MCF 10A (cell line): ENCODE results near the gene EFCC1. TPM values are rescaled to one million over a fixed set of nuclear protein-coding genes. Genes with fewer than 3 reads are reported as not detected.

ENCODE experiments used
- BruUV-seq: library from RNA; stranded (reverse); fragments of 400-500 nt; replicated peaks from 2 replicates; lab custom pipeline; 2021; lab: Mats Ljungman, UMichigan
- CTCF ChIA-PET: fragments of 300-600 bp; sonication (Branson Sonifier 250); formaldehyde crosslinking; extraction: SDS; loops from one replicate; lab custom pipeline; 2021; ENCODE audit warnings: antibody characterized with exemption, inconsistent platforms; lab: Yijun Ruan, JAX
- POLR2A ChIA-PET: fragments of 300-600, 350-650 bp; sonication (Branson Sonifier 250); formaldehyde crosslinking; extraction: SDS; loops from one replicate; lab custom pipeline; 2020; ENCODE audit warnings: antibody characterized with exemption, inconsistent platforms; lab: Yijun Ruan, JAX
- DNase-seq: peaks from one replicate; pipeline ENCODE4 v3.0.0-alpha.2; 2018; ENCODE audit not compliant: unreplicated experiment
- H3K27ac Mint-ChIP-seq: one replicate; pipeline ENCODE4 v1.8.0; 2022; ENCODE audit warnings: mild to moderate bottlenecking, low read depth, mixed read lengths; ENCODE audit not compliant: unreplicated experiment
- H3K27me3 Mint-ChIP-seq: one replicate; pipeline ENCODE4 v1.8.0; 2022; ENCODE audit warnings: mixed read lengths; ENCODE audit not compliant: insufficient read depth, unreplicated experiment
- H3K36me3 Mint-ChIP-seq: one replicate; pipeline ENCODE4 v1.8.0; 2022; ENCODE audit warnings: mild to moderate bottlenecking, moderate library complexity, mixed read lengths; ENCODE audit not compliant: insufficient read depth, unreplicated experiment
- H3K4me1 Mint-ChIP-seq: one replicate; pipeline ENCODE4 v1.8.0; 2022; ENCODE audit warnings: mixed read lengths; ENCODE audit not compliant: insufficient read depth, unreplicated experiment
- H3K4me3 Mint-ChIP-seq: one replicate; pipeline ENCODE4 v1.8.0; 2022; ENCODE audit warnings: mild to moderate bottlenecking, moderate library complexity, mixed read lengths; ENCODE audit not compliant: unreplicated experiment
- H3K9me3 Mint-ChIP-seq: one replicate; pipeline ENCODE4 v1.8.0; 2022; ENCODE audit warnings: mixed read lengths; ENCODE audit not compliant: unreplicated experiment
- intact Hi-C: fragments of 100-400 bp; cut with micrococcal nuclease; formaldehyde crosslinking; loops from 2 replicates; pipeline ENCODE4 v1.14.1; 2022
- total RNA-seq: library from RNA; stranded (reverse); gene quantifications from 2 replicates; pipeline ENCODE4 v1.2.3, GENCODE V29; 2022
- TF ChIP-seq, protein P1 (sequence below): fragments of 200-600 bp; IDR thresholded peaks from one replicate; pipeline ENCODE4 v1.8.0; 2022; ENCODE audit warnings: antibody characterized with exemption, mild to moderate bottlenecking; ENCODE audit not compliant: unreplicated experiment

Gene EFCC1
- total RNA-seq, 1 experiment from 2014 or later: not detected

DNA sequence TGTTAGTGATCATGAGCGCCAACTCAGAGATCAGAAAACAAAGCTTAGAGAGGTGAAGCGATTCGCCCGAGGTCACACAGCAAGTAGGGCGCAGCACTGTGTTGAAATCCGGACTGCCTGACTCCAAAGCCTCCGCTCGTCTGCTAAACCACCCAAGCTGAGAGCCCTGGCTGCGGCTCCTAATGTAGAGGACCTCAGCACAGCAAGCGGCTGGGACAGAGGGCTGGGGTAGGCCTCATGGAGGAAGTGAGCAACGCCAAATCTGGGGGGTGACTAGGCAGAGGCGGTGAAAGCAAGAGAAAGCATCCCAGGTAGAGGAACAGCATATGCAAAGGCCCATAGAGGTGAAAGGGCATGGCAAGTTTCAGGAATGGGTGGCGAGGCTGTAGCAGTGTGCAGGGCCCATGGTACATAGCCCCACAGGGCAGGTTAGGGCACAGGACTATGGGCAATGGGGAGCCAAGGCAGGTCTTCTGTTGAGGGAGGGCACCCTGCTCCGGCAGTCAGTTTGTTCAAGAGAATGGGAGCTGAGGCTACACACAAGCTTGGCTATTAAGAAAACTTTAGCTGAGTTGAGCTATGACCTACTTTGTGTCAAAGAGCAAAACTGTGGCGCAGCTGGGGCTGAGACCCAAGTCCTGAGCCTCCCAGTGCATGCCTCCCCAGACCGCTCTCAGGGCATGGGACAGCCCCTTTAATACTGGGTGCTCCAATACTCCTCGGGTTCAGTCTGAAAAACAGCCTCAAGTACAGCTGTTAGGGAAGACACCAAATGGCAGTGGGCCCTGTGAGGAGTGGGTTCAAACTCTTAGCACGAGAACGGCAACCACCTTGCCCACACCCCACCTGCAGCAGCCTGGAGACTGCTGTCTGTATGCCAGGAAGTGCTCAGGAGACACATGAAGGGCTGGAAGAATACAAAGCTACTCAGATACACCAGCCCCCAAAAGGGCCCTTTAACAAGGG is 6.2 kb upstream of the EFCC1 start:
- CTCF ChIA-PET: interaction anchor here (0.6 to 3.8 kb wide), 8 partner anchors 9 to 554 kb away, joined by 3 to 26 read pairs (median 3); no protein-coding TSS in a partner anchor

DNA sequence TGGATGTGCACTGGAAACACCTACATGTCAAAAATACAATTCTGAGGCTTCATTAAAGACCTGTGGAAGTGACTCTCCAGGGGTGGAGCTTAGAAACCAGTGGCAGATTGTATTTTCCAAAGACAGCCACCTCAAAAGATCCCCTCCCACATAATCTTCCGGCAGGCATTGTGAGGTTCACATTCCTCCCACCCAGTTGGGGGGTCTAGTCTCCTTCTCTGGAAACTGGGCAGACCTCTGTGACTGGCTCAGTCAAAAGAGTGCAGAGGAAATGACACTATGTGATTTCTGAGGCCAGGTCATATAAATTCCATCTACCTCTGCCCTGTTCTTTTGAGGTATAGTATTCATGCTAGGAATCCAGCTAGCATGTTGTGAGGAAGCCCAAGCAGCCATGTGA is 5.4 kb upstream of the EFCC1 start:
- Mint-ChIP-seq H3K4me1 (no peaks in the 10 kb centered on the region), H3K27ac (no peak overlapping the region), H3K36me3 (no peaks in the 10 kb centered on the region), H3K27me3 (peaks cover 14% of the 10 kb centered on the region), H3K4me3 (no peak overlapping the region), H3K9me3 (no peaks in the 10 kb centered on the region)
- intact Hi-C loops: no loop called here
- TF ChIP-seq, protein P1, sequence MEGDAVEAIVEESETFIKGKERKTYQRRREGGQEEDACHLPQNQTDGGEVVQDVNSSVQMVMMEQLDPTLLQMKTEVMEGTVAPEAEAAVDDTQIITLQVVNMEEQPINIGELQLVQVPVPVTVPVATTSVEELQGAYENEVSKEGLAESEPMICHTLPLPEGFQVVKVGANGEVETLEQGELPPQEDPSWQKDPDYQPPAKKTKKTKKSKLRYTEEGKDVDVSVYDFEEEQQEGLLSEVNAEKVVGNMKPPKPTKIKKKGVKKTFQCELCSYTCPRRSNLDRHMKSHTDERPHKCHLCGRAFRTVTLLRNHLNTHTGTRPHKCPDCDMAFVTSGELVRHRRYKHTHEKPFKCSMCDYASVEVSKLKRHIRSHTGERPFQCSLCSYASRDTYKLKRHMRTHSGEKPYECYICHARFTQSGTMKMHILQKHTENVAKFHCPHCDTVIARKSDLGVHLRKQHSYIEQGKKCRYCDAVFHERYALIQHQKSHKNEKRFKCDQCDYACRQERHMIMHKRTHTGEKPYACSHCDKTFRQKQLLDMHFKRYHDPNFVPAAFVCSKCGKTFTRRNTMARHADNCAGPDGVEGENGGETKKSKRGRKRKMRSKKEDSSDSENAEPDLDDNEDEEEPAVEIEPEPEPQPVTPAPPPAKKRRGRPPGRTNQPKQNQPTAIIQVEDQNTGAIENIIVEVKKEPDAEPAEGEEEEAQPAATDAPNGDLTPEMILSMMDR: no peak
- no TSS peak for BruUV-seq
- DNase-seq: no peak
- ChIA-PET POLR2A (no interaction called here), CTCF (interaction anchor here (0.9 to 3.8 kb wide), 2 partner anchors 19 to 26 kb away, joined by 3 to 26 read pairs; no protein-coding TSS in a partner anchor)

More for the DNA sequence above, 6.2 kb upstream of the EFCC1 start:
- no peaks in the 10 kb centered on the region for H3K4me1 Mint-ChIP-seq
- intact Hi-C loops: no loop called here
- no peaks in the 10 kb centered on the region for H3K9me3 Mint-ChIP-seq
- POLR2A ChIA-PET: interaction anchor here (1.0 kb wide), 1 partner anchor 10 kb away, joined by 3 read pairs; no protein-coding TSS in a partner anchor
- TF ChIP-seq, protein P1: no peak
- no peak for DNase-seq
- no peaks in the 10 kb centered on the region for H3K36me3 Mint-ChIP-seq
- peak overlapping the region; percentile 13 for H3K27ac Mint-ChIP-seq
- no TSS peak for BruUV-seq
- H3K4me3 Mint-ChIP-seq: peak overlapping the region; percentile 67
- H3K27me3 Mint-ChIP-seq: peaks cover 6% of the 10 kb centered on the region

DNA sequence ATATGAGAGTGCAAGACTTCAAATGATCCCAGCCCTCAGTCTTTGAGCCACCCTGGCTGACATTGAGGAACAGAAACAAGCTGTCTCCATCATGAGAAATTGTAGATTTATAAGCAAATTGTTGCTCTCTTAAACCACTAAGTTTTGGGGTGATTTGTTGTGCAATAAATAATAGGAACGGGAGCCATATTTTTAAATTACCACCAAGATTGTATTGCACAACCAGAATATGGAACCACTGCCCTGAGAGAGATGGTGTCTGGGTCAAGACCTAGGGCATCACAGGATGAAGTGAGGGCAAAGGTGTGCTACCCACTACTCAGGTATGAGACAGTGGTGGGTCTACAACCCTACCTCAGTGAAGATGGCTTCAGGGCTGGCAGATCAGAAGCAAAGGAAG is 4.9 kb upstream of the EFCC1 start:
- ChIA-PET POLR2A (no interaction called here), CTCF (interaction anchor here (1.4 to 3.8 kb wide), 2 partner anchors 9 to 26 kb away, joined by 3 to 26 read pairs; no protein-coding TSS in a partner anchor)
- Mint-ChIP-seq H3K9me3 (no peaks in the 10 kb centered on the region), H3K4me1 (no peaks in the 10 kb centered on the region), H3K36me3 (no peaks in the 10 kb centered on the region), H3K27me3 (peaks cover 19% of the 10 kb centered on the region), H3K4me3 (no peak overlapping the region), H3K27ac (no peak overlapping the region)
- intact Hi-C loops: no loop called here
- TF ChIP-seq, protein P1: no peak
- DNase-seq: no peak
- BruUV-seq: no TSS peak

DNA sequence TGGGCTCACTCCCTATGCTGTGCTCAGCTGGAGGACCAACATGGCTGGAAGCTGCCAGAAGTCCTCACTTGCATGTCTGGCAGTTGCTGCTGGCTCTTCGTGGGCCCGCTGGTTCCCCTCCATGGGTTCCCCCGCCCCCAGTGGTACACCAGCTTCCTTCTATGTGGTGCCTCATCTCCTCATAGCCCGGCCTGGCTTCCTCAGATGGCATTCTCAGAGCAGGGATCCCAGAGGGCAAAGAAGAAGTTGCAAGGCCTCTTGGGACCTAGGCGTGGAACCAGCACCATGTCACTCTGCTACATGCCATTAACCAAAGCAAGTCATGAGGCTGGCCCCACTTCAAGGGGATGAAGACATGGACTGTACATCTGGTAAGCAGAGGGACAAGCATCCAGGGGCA is 4.4 kb upstream of the EFCC1 start:
- ChIA-PET CTCF (interaction anchor here (1.4 to 3.8 kb wide), 2 partner anchors 9 to 27 kb away, joined by 3 to 26 read pairs; no protein-coding TSS in a partner anchor), POLR2A (no interaction called here)
- Mint-ChIP-seq H3K4me3 (no peak overlapping the region), H3K27ac (no peak overlapping the region), H3K36me3 (no peaks in the 10 kb centered on the region), H3K4me1 (no peaks in the 10 kb centered on the region), H3K9me3 (no peaks in the 10 kb centered on the region), H3K27me3 (peaks cover 22% of the 10 kb centered on the region)
- no peak for DNase-seq
- TF ChIP-seq, protein P1: no peak
- BruUV-seq: no TSS peak
- intact Hi-C loops: no loop called here
